AML-193 (cell line): ENCODE data around the gene MRPS22.
"Not testable (repeated sequence)": the region's sequence is repeated elsewhere in the genome, so short reads cannot be mapped to it uniquely, and the experiment has no call there.

Source experiments
- DNase-seq, 2 experiments: peaks; one replicate each; lab custom pipeline; 2025; lab: John Stamatoyannopoulos, UW

The MRPS22 gene

DNA sequence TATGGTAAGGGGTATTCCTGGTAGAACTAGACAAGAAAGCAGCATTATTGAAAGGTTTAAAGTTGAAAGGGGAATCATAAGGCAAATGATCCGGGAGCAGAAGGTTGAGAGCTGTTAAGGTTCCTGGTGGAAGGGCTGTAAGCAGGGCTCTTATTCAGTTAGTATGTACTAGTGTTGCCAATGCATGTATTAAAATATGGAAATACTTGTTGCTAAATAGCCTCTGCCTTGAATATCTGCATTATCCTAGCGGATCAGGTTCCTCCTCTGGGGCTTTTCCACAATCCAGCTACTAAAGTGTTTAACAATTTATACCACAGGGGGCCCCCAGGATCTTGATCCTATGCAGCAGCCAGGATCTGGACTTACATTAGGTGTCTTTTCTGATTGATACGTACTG, 52.9 kb downstream of the MRPS22 start:
- no peak for DNase-seq

DNA sequence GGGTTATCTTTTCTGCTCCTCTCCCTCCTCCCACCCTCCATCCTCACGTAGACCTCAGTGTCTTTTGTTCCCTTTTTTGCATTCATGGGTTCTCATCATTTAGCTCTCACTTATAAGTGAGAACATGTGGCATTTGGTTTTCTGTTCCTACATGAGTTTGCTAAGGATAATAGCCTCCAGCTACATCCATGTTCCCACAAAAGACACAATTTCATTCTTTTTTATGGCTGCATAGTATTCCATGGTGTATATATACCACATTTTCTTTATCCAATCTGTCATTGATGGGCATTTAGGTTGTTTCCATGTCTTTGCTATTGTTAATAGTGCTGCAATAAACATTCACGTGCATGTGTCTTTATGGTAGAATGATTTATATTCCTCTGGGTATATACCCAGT, 57.3 kb downstream of the MRPS22 start:
- DNase-seq: not testable (repeated sequence)
